GM12878 (cell line): ENCODE data around the gene DCBLD2. TPM values are rescaled to one million over a fixed set of nuclear protein-coding genes. Genes with fewer than 3 reads are reported as not detected.

ENCODE experiments used
- ATAC-seq: fragments of 200-7000 bp; cut with Tn5 transposase; 3 replicates; pipeline ENCODE4 v1.9.1; 2020; ENCODE audit warnings: mild to moderate bottlenecking, moderate library complexity
- BruUV-seq: library from RNA; stranded (reverse); fragments of 400-500 nt; replicated peaks from 2 replicates; lab custom pipeline; 2021; lab: Mats Ljungman, UMichigan
- CTCF ChIA-PET: fragments of 300-600 bp; sonication (Branson Sonifier 250); formaldehyde crosslinking; extraction: SDS; loops from one replicate; lab custom pipeline; 2021; ENCODE audit warnings: inconsistent platforms; lab: Yijun Ruan, JAX
- POLR2A ChIA-PET: fragments of 350-600 bp; formaldehyde crosslinking; extraction: SDS; loops from one replicate; lab custom pipeline; 2021; ENCODE audit warnings: inconsistent platforms; lab: Charles Lee
- RAD21 ChIA-PET: fragments of 300-600 bp; sonication (Branson Sonifier 250); formaldehyde crosslinking; loops from one replicate; lab custom pipeline; 2023; ENCODE audit warnings: antibody characterized with exemption; ENCODE audit not compliant: unreplicated experiment; lab: Charles Lee
- SMC1A ChIA-PET: fragments of 300-600 bp; sonication (Branson Sonifier 250); formaldehyde crosslinking; loops from one replicate; lab custom pipeline; 2023; ENCODE audit not compliant: unreplicated experiment, uncharacterized antibody; lab: Charles Lee
- DNase-seq: peaks from one replicate; pipeline ENCODE4 v3.0.0-alpha.2; 2011; ENCODE audit warnings: low read depth, low spot score
- FAIRE-seq: peaks from 3 replicates; lab custom pipeline; 2011; peaks lifted over from hg19 to GRCh38; lab: Jason Lieb, UNC
- H2AFZ ChIP-seq: 2 replicates; pipeline ENCODE4 v1.6.0; 2011; ENCODE audit warnings: low read depth, low read length, control low read depth; ENCODE audit not compliant: control insufficient read depth
- H3K27ac ChIP-seq: 2 replicates; pipeline ENCODE4 v1.5.1; 2011; ENCODE audit warnings: control low read depth; ENCODE audit not compliant: control insufficient read depth, insufficient read depth
- H3K27me3 ChIP-seq, 2 experiments: replicated peaks in 1 of 2; 2 replicates each; pipeline versions ENCODE4 v1.6.0 to v1.6.1; 2011; ENCODE audit warnings: low read length in 1 of 2; ENCODE audit not compliant: control insufficient read depth in 2 of 2, insufficient read depth in 2 of 2
- H3K36me3 ChIP-seq, 2 experiments: 2 replicates each; pipeline ENCODE4 v1.5.1; 2011; ENCODE audit warnings: low read length in 1 of 2; ENCODE audit not compliant: control insufficient read depth in 2 of 2, insufficient read depth in 2 of 2
- H3K4me1 ChIP-seq: 2 replicates; pipeline ENCODE4 v1.6.1; 2011; ENCODE audit warnings: mild to moderate bottlenecking, low read length, moderate library complexity, mixed read lengths; ENCODE audit not compliant: control insufficient read depth, insufficient read depth
- H3K4me2 ChIP-seq: 2 replicates; pipeline ENCODE4 v1.6.0; 2011; ENCODE audit warnings: control low read depth; ENCODE audit not compliant: control insufficient read depth, insufficient read depth
- H3K4me3 ChIP-seq: fragments of 200-600 bp; sonication (generic); 2 replicates; pipeline ENCODE4 v1.5.1; 2016
- H3K79me2 ChIP-seq: 2 replicates; pipeline ENCODE4 v1.6.0; 2011; ENCODE audit warnings: low read length; ENCODE audit not compliant: control insufficient read depth, insufficient read depth
- H3K9ac ChIP-seq: 2 replicates; pipeline ENCODE4 v1.8.0; 2011; ENCODE audit warnings: low read length, control low read depth, mixed read lengths; ENCODE audit not compliant: control insufficient read depth, insufficient read depth
- H3K9me3 ChIP-seq: replicated peaks from 3 replicates; pipeline ENCODE4 v1.5.1; 2011; ENCODE audit warnings: mild to moderate bottlenecking, low read length; ENCODE audit not compliant: control insufficient read depth, insufficient read depth
- H4K20me1 ChIP-seq: 2 replicates; pipeline ENCODE4 v1.6.0; 2011; ENCODE audit not compliant: control insufficient read depth, insufficient read depth
- ATF7 ChIP-seq: fragments of 450-650 bp; IDR thresholded peaks from 2 replicates; pipeline ENCODE4 v1.6.1; 2016; ENCODE audit warnings: low read depth, mild to moderate bottlenecking
- BHLHE40 ChIP-seq, 2 experiments: fragments of 450-650 bp in 1 of 2; IDR thresholded peaks; 2 replicates each; pipeline ENCODE4 v1.6.1; 2011 to 2017; ENCODE audit warnings: low read depth in 2 of 2, borderline replicate concordance in 1 of 2, improper control_type of control experiment in 1 of 2, low read length in 1 of 2, mild to moderate bottlenecking in 1 of 2
- CEBPB ChIP-seq, 2 experiments: fragments of 150-350 bp in 1 of 2; IDR thresholded peaks; 2 replicates each; pipeline ENCODE4 v1.6.1; 2012 to 2014; ENCODE audit warnings: low read depth in 2 of 2, low read length in 2 of 2, borderline replicate concordance in 1 of 2, inconsistent platforms in 1 of 2
- HCFC1 ChIP-seq: fragments of 150-350 bp; IDR thresholded peaks from 2 replicates; pipeline ENCODE4 v1.6.1; 2014; ENCODE audit warnings: low read length
- HDAC2 ChIP-seq: fragments of 200-600 bp; sonication (generic); IDR thresholded peaks from 2 replicates; pipeline ENCODE4 v1.6.1; 2017
- HDAC6 ChIP-seq: fragments of 200-600 bp; sonication (generic); IDR thresholded peaks from one replicate; pipeline ENCODE4 v1.8.0; 2017; ENCODE audit warnings: antibody characterized with exemption; ENCODE audit not compliant: unreplicated experiment
- LARP7 ChIP-seq: fragments of 450-650 bp; IDR thresholded peaks from 2 replicates; pipeline ENCODE4 v1.6.1; 2017; ENCODE audit warnings: mild to moderate bottlenecking
- POU2F2 ChIP-seq: IDR thresholded peaks from 3 replicates; pipeline ENCODE4 v1.6.1; 2011; ENCODE audit warnings: low read depth, mild to moderate bottlenecking, low read length, borderline replicate concordance
- RAD51 ChIP-seq: fragments of 450-650 bp; IDR thresholded peaks from 2 replicates; pipeline ENCODE4 v1.6.1; 2016; ENCODE audit warnings: moderate library complexity, mild to moderate bottlenecking, inconsistent platforms
- ZBED1 ChIP-seq: IDR thresholded peaks from 2 replicates; pipeline ENCODE4 v1.6.1; 2016; ENCODE audit warnings: borderline replicate concordance
- ZNF207 ChIP-seq: fragments of 450-650 bp; IDR thresholded peaks from 2 replicates; pipeline ENCODE4 v1.6.1; 2014; ENCODE audit warnings: antibody characterized with exemption, mild to moderate bottlenecking, borderline replicate concordance
- WGBS: methylation state at CpG from one replicate; pipeline ENCODE4 v1.1.6; 2016; ENCODE audit warnings: low lambda C conversion rate; ENCODE audit not compliant: insufficient replicate concordance, insufficient coverage; ENCODE audit errors: missing lambda C conversion rate; 5-methylcytosine and 5-hydroxymethylcytosine counted together
- in situ Hi-C: fragments of 300-500 bp; cut with MboI; formaldehyde crosslinking; loops from 9 replicates; pipeline ENCODE4 v1.14.3; 2018; ENCODE audit warnings: mixed read lengths
- intact Hi-C: fragments of 100-400 bp; cut with micrococcal nuclease; formaldehyde crosslinking; loops from one replicate; pipeline ENCODE4 v1.14.2; 2022; ENCODE audit not compliant: unreplicated experiment
- polyA plus RNA-seq, 11 experiments: library from polyadenylated mRNA; depleted of rRNA in 4 of 11; unstranded in 6 of 11; stranded (reverse) in 5 of 11; fragments of >200 nt; fragmentation: Nextera tagmentation in 4 of 11; fragmentation: Illumina TruSeq in 1 of 11; extraction: Ambion mirVana in 4 of 11; extraction: Trizol in 1 of 11; gene quantifications; 1 replicate in 1 of 11; 2 replicates in 10 of 11; pipeline versions ENCODE4 v1.2.1 to v1.2.3, GENCODE V29; 2011 to 2016; ENCODE audit warnings: inconsistent platforms in 2 of 11, missing spikeins in 2 of 11, low read depth in 1 of 11
- total RNA-seq, 4 experiments: library from RNA; depleted of rRNA in 3 of 4; stranded (reverse); fragments of >200 nt in 3 of 4; fragmentation: Illumina TruSeq in 1 of 4; extraction: Trizol in 1 of 4; gene quantifications; 2 replicates each; pipeline versions ENCODE4 v1.2.1 to v1.2.3, GENCODE V29; 2013 to 2021
- TF ChIP-seq, protein P1 (sequence below): IDR thresholded peaks from 2 replicates; pipeline ENCODE4 v1.6.1; 2011; ENCODE audit warnings: low read depth, low read length, improper control_type of control experiment, borderline replicate concordance

Gene DCBLD2
- total and polyA plus RNA-seq, 10 of the 15 experiments (the other 5 are each of a cell fraction or from before 2014, with no cell fraction given), result 1.6 to 5.9 (median 4.7) TPM

- ATAC-seq (no peak), FAIRE-seq (no peak), DNase-seq (no peak)
- in situ Hi-C loops, result loop anchor here (5.0 to 25.0 kb wide), 6 partner anchors 177 to 937 kb away; no protein-coding TSS in a partner anchor
- Histone ChIP-seq H3K27ac (no peak overlapping the region), H3K27me3 (no peaks in the 10 kb centered on the region), H3K9ac (no peak overlapping the region), H3K9me3 (no peaks in the 10 kb centered on the region), H3K4me2 (no peak overlapping the region), H4K20me1 (no peaks in the 10 kb centered on the region), H2AFZ (no peak overlapping the region), H3K36me3 (no peaks in the 10 kb centered on the region), H3K79me2 (no peaks in the 10 kb centered on the region), H3K4me3 (no peak overlapping the region), H3K4me1 (no peaks in the 10 kb centered on the region)
- WGBS, result 65% methylated on average over 5 of the region's 5 CpGs
- ChIA-PET SMC1A (interaction anchor here (0.6 to 10.2 kb wide), 12 partner anchors 12 to 993 kb away, joined by 3 to 408 read pairs (median 6); partner anchors contain the start of gene CPOX), CTCF (interaction anchor here (0.6 to 9.4 kb wide), 17 partner anchors 11 to 793 kb away, joined by 3 to 373 read pairs (median 4); partner anchors contain the start of gene CPOX), RAD21 (interaction anchor here (0.6 to 9.4 kb wide), 9 partner anchors 20 to 942 kb away, joined by 3 to 224 read pairs (median 3); no protein-coding TSS in a partner anchor), POLR2A (no interaction called here)
- intact Hi-C loops, result loop anchor here (5.0 to 10.0 kb wide), 3 partner anchors 158 to 720 kb away; no protein-coding TSS in a partner anchor
- BruUV-seq, result no TSS peak
- TF ChIP-seq RAD51, result no peak
- no peak for TF ChIP-seq HCFC1
- TF ChIP-seq, protein P1, sequence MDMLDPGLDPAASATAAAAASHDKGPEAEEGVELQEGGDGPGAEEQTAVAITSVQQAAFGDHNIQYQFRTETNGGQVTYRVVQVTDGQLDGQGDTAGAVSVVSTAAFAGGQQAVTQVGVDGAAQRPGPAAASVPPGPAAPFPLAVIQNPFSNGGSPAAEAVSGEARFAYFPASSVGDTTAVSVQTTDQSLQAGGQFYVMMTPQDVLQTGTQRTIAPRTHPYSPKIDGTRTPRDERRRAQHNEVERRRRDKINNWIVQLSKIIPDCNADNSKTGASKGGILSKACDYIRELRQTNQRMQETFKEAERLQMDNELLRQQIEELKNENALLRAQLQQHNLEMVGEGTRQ, result no peak
- TF ChIP-seq LARP7, result no peak
- TF ChIP-seq HDAC2, result no peak
- no peak for TF ChIP-seq ZBED1
- no peak for TF ChIP-seq ATF7
- TF ChIP-seq HDAC6, result no peak
- no peak for TF ChIP-seq POU2F2
- TF ChIP-seq CEBPB (IDR thresholded peaks at IDR 0.05; ENCODE audit: borderline replicate concordance in 1 of 2, low read depth in 2 of 2, low read length in 2 of 2), result no peak
- TF ChIP-seq ZNF207, result no peak
- no peak for TF ChIP-seq BHLHE40 (IDR thresholded peaks at IDR 0.05; ENCODE audit: borderline replicate concordance in 1 of 2, low read depth in 2 of 2, low read length in 1 of 2)
Measured at GRCh38 chr3:98814817-98815420, 86.6 kb downstream of the DCBLD2 start.
